GM19455 (cell line): Measurements from ENCODE around the gene IL1F10.
"Not testable (repeated sequence)": the region's sequence is repeated elsewhere in the genome, so short reads cannot be mapped to it uniquely, and the experiment has no call there.

Experiments used
- ATAC-seq: cut with Tn5 transposase; IDR thresholded peaks from one replicate; pipeline ENCODE4 v1.9.1; 2021; ENCODE audit not compliant: unreplicated experiment

The IL1F10 gene

GRCh38 chr2:113080134-113080533 is 12.4 kb downstream of the IL1F10 start:
- no peak for ATAC-seq

GRCh38 chr2:113081488-113082210 is 13.9 kb downstream of the IL1F10 start:
- no peak for ATAC-seq

GRCh38 chr2:113083296-113083695 is 15.5 kb downstream of the IL1F10 start:
- no peak for ATAC-seq

DNA sequence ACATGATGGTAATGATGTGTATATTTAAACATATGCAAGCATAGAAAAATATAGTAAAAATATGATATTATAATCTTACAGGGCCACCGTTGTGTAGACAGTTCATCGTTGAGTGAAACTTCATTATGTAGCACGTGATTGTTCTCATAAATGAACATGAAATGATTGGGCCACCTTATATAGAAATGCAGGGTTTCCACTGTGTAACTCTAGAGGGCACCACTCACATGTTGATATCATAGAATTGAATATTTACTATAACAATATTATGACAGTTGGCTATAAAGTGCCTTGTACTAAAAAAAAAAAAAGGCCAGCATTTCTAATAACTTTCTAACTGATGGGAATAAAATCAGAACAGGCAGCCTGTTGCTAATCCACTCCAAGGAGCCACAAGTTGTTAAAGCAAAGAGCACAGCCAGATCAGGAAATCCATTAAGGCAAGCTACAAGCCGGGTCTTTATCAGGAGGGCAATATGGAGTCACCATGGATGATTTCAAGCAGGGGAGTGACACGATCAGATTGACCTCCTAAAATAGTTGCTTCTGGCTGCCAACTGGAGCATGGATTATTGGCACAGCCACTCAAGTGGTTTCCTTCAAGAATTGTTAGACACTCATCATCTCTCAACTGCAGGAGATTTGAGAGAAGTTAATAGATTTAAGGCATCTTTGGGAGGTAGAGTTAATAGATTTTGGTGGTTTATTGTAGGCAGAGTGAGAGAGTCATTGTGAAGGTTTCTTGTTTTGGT is 16.7 kb downstream of the IL1F10 start:
- ATAC-seq: no peak

GRCh38 chr2:113085542-113085941 is 17.8 kb downstream of the IL1F10 start:
- no peak for ATAC-seq

- no peak for ATAC-seq
Observed at GRCh38 chr2:113088213-113088992, 20.6 kb downstream of the IL1F10 start.

DNA sequence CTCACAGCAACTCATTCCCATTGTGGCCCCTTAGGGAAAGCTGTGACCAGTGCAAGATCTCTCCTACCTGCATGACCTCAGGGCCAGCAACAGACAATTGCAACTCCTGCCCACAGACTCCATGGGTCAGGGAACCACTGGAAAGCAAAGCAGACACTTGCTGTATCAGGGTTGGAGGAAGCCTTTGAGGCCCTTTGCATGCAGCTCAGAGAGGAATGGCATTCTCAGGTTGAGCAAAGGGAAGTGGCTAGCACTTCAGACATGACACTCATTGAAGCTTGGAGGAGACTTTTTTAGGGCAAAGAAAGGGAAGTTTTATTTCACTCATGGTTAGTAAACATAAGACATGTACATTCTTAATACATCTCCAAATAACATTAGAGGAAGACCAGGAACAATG is 22.1 kb downstream of the IL1F10 start:
- ATAC-seq: no peak

DNA sequence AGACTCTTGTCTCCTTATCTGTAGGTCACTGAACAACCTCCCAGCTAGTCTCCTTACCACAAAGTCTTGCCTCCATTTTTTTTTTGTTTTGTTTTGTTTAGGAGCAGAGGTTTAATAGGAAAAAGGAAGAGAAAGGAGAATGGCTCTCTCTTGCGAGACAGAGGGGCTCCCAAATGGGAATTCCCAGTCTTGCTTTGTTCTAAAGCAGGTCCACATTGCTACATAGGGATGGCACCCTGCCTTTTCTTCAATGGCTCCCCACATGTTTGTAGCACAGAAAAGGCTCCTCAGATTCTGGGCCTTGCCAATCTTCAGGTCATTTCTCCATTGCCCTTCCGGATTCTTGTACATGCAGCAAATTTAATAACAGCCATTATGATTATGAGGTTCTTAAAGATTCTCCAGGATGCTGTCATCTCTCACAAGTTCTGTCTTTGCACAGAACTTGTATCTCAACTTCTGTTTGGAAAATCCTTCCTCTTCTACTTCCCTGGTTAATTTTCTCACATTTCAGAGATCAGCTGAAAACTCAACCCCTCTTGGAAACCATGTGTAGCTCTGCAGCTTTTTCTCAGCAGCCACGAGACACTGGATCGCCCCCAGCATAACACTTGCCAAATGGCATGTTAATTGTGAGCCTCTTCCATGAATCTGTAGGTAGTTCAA is 23.6 kb downstream of the IL1F10 start:
- no peak for ATAC-seq

GRCh38 chr2:113092864-113093612 is 25.3 kb downstream of the IL1F10 start:
- no peak for ATAC-seq

DNA sequence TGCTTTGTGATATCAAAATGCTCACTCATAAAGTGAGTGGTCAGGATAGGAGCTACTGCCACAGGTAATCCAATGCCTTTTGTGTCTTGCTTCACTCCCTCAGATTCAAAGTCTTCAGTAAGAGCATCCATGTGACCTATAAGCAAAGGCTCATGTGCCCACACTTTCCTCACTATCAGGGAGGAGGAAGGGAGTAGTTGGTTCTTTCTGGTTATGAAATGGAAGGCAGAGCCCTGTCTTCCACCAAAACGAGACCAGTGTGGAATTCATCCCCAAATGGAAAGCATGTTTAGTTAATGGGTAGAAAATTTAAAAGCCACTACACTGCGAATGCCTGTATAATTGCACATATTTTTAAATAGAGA is 25.8 kb downstream of the IL1F10 start:
- ATAC-seq: no peak

- not testable (repeated sequence) for ATAC-seq
Observed at GRCh38 chr2:113096306-113096705, 28.5 kb downstream of the IL1F10 start.

DNA sequence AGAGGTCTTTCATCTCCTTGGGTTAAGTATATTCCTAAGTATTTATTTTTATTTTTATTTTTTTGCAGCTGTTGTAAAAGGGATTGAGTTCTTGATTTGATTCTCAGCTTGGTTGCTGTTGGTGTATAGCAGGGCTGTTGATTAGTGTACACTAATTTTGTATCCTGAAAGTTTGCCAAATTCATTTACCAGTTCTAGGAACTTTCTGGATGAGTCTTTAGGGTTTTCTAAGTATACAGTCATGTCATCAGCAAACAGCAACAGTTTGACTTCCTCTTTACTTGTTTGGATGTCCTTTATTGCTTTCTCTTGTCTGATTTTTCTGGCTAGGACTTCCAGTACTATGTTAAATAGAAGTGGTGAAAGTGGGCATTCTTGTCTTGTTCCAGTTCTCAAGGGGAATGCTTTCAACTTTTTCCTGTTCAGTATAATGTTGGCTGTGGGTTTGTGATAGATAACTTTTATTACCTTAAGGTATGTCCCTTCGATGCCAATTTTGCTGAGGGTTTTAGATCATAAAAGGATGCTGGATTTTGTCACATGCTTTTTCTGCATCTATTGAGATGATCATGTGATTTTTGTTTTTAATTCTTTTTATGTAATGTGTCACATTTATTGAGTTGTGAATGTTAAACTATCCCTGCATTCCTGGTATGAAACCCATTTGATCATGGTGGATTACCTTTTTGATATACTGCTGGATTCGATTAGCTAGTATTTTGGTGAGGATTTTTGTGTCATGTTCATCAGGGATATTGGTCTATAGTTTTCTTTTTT is 29.3 kb downstream of the IL1F10 start:
- ATAC-seq: not testable (repeated sequence)

DNA sequence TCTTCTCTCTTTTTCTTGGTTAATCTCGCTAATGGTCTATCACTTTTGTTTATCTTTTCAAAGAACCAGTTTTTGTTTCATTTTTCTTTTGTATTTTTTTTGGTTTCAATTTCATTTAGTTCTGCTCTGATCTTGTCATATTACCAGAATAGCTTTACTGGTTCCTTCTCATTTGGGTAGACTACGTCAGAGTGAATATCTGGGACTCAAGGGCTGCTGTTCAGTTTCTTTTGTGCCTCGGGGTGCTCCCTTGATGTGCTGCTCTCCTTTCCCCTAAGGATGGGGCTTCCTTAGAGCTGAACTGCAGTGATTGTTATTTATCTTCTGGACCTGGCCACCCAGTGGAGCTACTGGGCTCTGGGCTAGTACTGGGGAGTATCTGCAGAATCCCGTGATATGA is 30.3 kb downstream of the IL1F10 start:
- no peak for ATAC-seq

- ATAC-seq: no peak
Observed at GRCh38 chr2:113098532-113098931, 30.8 kb downstream of the IL1F10 start.

DNA sequence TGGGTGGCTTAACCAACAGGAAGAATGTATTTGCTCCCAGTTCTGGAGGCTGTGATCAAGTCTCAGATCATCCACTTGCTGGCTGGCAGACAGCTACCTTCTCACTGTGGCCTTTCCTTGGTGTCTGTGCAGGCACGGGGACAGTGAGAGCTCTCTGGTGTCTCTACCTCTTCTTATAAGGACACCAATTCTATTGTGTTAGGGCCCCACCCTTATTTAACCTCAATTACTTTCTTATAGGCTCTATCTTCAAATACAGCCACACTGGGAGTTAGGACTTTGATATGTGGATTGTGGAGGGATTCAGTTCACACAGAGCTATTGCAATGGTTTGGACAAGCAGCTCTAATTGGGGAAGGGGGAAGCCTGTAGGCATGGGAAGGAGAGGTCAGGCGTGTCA is 34.4 kb downstream of the IL1F10 start:
- no peak for ATAC-seq

DNA sequence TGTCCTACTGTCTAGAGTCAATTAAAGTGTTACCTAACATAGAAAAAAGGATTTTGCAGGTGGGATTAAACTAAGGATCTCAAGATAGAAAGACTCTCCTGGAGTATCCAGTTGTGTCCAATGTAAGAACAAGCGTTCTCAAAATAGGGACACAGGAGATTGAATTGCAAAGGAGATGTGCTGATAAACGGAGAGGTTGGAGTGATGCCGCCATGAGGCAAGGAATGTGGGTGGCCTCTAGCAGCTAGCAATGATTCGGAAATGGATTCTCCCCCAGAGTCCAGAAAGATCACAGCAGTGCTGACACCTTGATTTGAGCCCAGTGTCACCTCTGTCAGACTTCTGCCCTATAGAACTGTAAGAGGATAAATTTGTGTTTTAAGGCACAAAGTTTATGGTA is 35.5 kb downstream of the IL1F10 start:
- ATAC-seq: no peak

DNA sequence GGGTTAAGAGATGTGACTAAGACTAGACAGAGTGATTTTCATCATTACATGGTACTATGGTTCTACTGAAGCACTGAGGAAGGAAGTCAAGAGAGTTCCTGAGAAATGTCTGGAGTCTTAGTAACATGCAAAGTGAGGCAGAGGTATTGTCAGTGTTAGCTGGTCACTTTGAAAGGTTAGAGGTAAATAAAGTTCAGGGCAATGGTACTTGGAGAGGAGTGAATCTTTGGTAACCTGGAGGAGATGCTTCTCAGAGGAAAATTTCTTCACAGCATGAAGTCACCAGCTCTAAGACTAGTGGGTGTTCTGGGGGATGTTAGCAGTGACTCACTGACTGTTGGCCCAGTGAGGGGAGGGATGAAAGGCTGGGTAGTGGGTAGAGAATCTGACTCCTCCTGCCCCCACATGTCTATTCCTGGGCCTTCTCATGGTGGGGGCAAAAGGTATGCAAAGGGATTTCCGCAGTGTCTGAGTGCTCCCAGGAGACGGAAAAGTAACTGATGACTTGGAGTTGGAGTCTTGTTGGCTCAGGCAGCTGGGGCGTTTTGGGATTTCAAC is 36.4 kb downstream of the IL1F10 start:
- ATAC-seq: no peak

GRCh38 chr2:113105047-113105785 is 37.4 kb downstream of the IL1F10 start:
- ATAC-seq: no peak

DNA sequence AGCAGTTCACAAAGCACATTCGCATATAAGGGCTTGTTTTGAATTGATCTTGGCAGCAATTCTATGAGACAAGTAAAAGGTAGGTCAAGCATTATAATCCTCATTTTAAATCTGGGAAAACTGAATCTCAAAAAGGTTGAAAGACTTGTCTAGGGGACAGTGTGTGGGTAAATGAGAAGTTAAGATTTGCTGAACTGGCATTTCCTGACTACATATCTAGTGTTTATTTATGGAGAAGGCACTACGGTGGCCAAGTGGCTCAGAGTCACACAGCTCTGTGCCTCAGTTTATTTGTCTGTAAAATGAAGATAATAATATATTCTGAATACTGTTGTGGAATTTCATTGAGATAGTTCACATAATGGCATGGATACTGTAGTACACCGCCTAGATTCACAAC is 43.4 kb downstream of the IL1F10 start:
- ATAC-seq: no peak
